Superior temporal gyrus (tissue), 1 donor: ENCODE data around the gene LARP1.

Experiments
- DNase-seq: peaks from one replicate; pipeline ENCODE4 v3.0.0-alpha.2; 2016; ENCODE audit errors: extremely low spot score

Gene LARP1

GRCh38 chr5:154858297-154858971 lies 103.3 kb downstream of the LARP1 start, which contains the start of gene CNOT8:
Gene CNOT8, plus strand, starts transcription at chr5:154858627. Its CDS starts 4,652 bp downstream, at chr5:154863279.
- peak; percentile 97 for DNase-seq

- peak; percentile 40 for DNase-seq
These were observed 104.0 kb downstream of the LARP1 start for GRCh38 chr5:154858972-154859871.

- DNase-seq = no peak
These were observed 104.9 kb downstream of the LARP1 start for GRCh38 chr5:154860123-154860522.

GRCh38 chr5:154860765-154861164 lies 105.6 kb downstream of the LARP1 start:
- DNase-seq = no peak

GRCh38 chr5:154861946-154862345 lies 106.8 kb downstream of the LARP1 start:
- DNase-seq = no peak

- DNase-seq = no peak
These were observed 107.6 kb downstream of the LARP1 start for GRCh38 chr5:154862766-154863165.

GRCh38 chr5:154863291-154864080 lies 108.3 kb downstream of the LARP1 start:
- DNase-seq = no peak

GRCh38 chr5:154865466-154866184 lies 110.4 kb downstream of the LARP1 start:
- peak; percentile 44 for DNase-seq

GRCh38 chr5:154866841-154867240 lies 111.7 kb downstream of the LARP1 start:
- no peak for DNase-seq
